A549 (cell line): ENCODE results near the gene LY6G5C.

Experiments
- CBX8 ChIP-seq: fragments of 200-600 bp; sonication (generic); IDR thresholded peaks from 2 replicates; pipeline ENCODE4 v1.6.1; 2016
- CTCF ChIP-seq: fragments of >200 bp; sonication (Bioruptor Twin); formaldehyde crosslinking; IDR thresholded peaks from 3 replicates; pipeline ENCODE4 v1.5.1; 2016
- HEYL ChIP-seq: fragments of 250-450 bp; sonication (Bioruptor Pico); IDR thresholded peaks from 2 replicates; pipeline ENCODE4 v1.8.0; 2021; ENCODE audit warnings: mild to moderate bottlenecking, moderate library complexity
- JUNB ChIP-seq: fragments of >200 bp; sonication (Bioruptor Twin); formaldehyde crosslinking; IDR thresholded peaks from 2 replicates; pipeline ENCODE4 v1.6.1; 2016
- MYC ChIP-seq: IDR thresholded peaks from 2 replicates; pipeline ENCODE4 v1.6.1; 2012; ENCODE audit warnings: mild to moderate bottlenecking, inconsistent platforms, low read length, improper control_type of control experiment, borderline replicate concordance
- POLR2A ChIP-seq: IDR thresholded peaks from 2 replicates; pipeline ENCODE4 v1.6.1; 2012; ENCODE audit warnings: mild to moderate bottlenecking, low read length
- REST ChIP-seq: fragments of 200-600 bp; sonication (generic); IDR thresholded peaks from 2 replicates; pipeline ENCODE4 v1.6.1; 2016; ENCODE audit warnings: antibody characterized with exemption, mild to moderate bottlenecking, moderate library complexity

- TF ChIP-seq CTCF, result no peak
- no peak for TF ChIP-seq POLR2A
- TF ChIP-seq HEYL, result no peak
- TF ChIP-seq CBX8, result no peak
- TF ChIP-seq JUNB, result no peak
- no peak for TF ChIP-seq REST
- TF ChIP-seq MYC, result no peak
Measured at GRCh38 chr6:31645325-31645724, 35.5 kb downstream of the LY6G5C start.
